Sigmoid colon (tissue), 4 donors: ENCODE data around the gene KLHL29.

Source experiments
- EP300 ChIP-seq, 4 donors: sonication (generic); formaldehyde crosslinking; IDR thresholded peaks; one replicate each; pipeline ENCODE4 v1.6.1; 2017; ENCODE audit warnings: antibody characterized with exemption in 4 of 4
- POLR2A ChIP-seq, 2 donors: fragments of 450-650 bp; IDR thresholded peaks; one replicate each; pipeline ENCODE4 v1.6.1; 2016; ENCODE audit warnings: antibody characterized with exemption in 2 of 2, mild to moderate bottlenecking in 2 of 2, moderate library complexity in 2 of 2
- POLR2AphosphoS5 ChIP-seq, 4 donors: sonication (generic); formaldehyde crosslinking; IDR thresholded peaks; one replicate each; pipeline ENCODE4 v1.6.1; 2017; ENCODE audit warnings: antibody characterized with exemption in 4 of 4
- TF ChIP-seq, protein P1 (sequence below), 4 experiments: fragments of 450-650 bp in 3 of 4; fragments of 200-600 bp in 1 of 4; IDR thresholded peaks; one replicate each; pipeline ENCODE4 v1.5.1; 2016 to 2019; ENCODE audit warnings: antibody characterized with exemption in 4 of 4, mild to moderate bottlenecking in 3 of 4, moderate library complexity in 2 of 4

- TF ChIP-seq, protein P1, sequence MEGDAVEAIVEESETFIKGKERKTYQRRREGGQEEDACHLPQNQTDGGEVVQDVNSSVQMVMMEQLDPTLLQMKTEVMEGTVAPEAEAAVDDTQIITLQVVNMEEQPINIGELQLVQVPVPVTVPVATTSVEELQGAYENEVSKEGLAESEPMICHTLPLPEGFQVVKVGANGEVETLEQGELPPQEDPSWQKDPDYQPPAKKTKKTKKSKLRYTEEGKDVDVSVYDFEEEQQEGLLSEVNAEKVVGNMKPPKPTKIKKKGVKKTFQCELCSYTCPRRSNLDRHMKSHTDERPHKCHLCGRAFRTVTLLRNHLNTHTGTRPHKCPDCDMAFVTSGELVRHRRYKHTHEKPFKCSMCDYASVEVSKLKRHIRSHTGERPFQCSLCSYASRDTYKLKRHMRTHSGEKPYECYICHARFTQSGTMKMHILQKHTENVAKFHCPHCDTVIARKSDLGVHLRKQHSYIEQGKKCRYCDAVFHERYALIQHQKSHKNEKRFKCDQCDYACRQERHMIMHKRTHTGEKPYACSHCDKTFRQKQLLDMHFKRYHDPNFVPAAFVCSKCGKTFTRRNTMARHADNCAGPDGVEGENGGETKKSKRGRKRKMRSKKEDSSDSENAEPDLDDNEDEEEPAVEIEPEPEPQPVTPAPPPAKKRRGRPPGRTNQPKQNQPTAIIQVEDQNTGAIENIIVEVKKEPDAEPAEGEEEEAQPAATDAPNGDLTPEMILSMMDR (IDR thresholded peaks at IDR 0.05): no peak
- TF ChIP-seq POLR2A (IDR thresholded peaks at IDR 0.05) (no peak), POLR2AphosphoS5 (IDR thresholded peaks at IDR 0.05) (no peak), EP300 (IDR thresholded peaks at IDR 0.05) (no peak)
These were observed 165.0 kb downstream of the KLHL29 start for GRCh38 chr2:23549821-23550530.
